ENCODE data around the gene ADAM20. TPM values are rescaled to one million over a fixed set of nuclear protein-coding genes. Genes with fewer than 3 reads are reported as not detected.

The ADAM20 gene
- total and polyA plus RNA-seq, 3 donors from 2014 or later: 4.0 to 9.6 (median 9.5) TPM

GRCh38 chr14:70563869-70564268 is 29.1 kb upstream of the ADAM20 start:
- no peaks in the 10 kb centered on the region for H3K27me3 ChIP-seq
- no peaks in the 10 kb centered on the region for H3K4me1 ChIP-seq
- TF ChIP-seq CTCF (IDR thresholded peaks at IDR 0.05) (no peak), POLR2A (IDR thresholded peaks at IDR 0.05) (no peak)
- intact Hi-C loops (cut with DNase I; ENCODE audit: low total_unique reads): no loop called here
- no peaks in the 10 kb centered on the region for H3K9me3 ChIP-seq
- H3K4me3 ChIP-seq: no peak overlapping the region
- no peaks in the 10 kb centered on the region for H3K36me3 ChIP-seq (ENCODE audit: low read depth, missing control alignments)
- DNase-seq: no peak
- 53 to 100% methylated on average over 1 of the region's 1 CpG for WGBS, 2 donors
- no peak overlapping the region for H3K27ac ChIP-seq

- Histone ChIP-seq H3K4me1 (no peaks in the 10 kb centered on the region), H3K4me3 (no peak overlapping the region), H3K9me3 (no peaks in the 10 kb centered on the region), H3K27ac (no peak overlapping the region), H3K36me3 (ENCODE audit: low read depth, missing control alignments) (no peaks in the 10 kb centered on the region), H3K27me3 (no peaks in the 10 kb centered on the region)
- TF ChIP-seq POLR2A (IDR thresholded peaks at IDR 0.05) (no peak), CTCF (IDR thresholded peaks at IDR 0.05) (no peak)
- intact Hi-C loops (cut with DNase I; ENCODE audit: low total_unique reads): no loop called here
- WGBS, 2 donors: 97 to 99% methylated on average over 4 of the region's 4 CpGs
- no peak for DNase-seq
These were observed 28.6 kb upstream of the ADAM20 start for GRCh38 chr14:70563417-70563816.

- no peak for DNase-seq
- no peak overlapping the region for H3K4me3 ChIP-seq
- no peaks in the 10 kb centered on the region for H3K9me3 ChIP-seq
- H3K4me1 ChIP-seq: no peaks in the 10 kb centered on the region
- intact Hi-C loops (cut with DNase I; ENCODE audit: low total_unique reads): no loop called here
- no peaks in the 10 kb centered on the region for H3K36me3 ChIP-seq (ENCODE audit: low read depth, missing control alignments)
- no peaks in the 10 kb centered on the region for H3K27me3 ChIP-seq
- TF ChIP-seq CTCF (IDR thresholded peaks at IDR 0.05) (no peak), POLR2A (IDR thresholded peaks at IDR 0.05) (no peak)
- no peak overlapping the region for H3K27ac ChIP-seq
These were observed 23.6 kb upstream of the ADAM20 start for GRCh38 chr14:70558356-70558755.

GRCh38 chr14:70555890-70556289 is 21.1 kb upstream of the ADAM20 start:
- no peak for DNase-seq
- peak overlapping the region in 1 of 2 donors; percentile 17 for H3K4me3 ChIP-seq
- no peaks in the 10 kb centered on the region for H3K36me3 ChIP-seq (ENCODE audit: low read depth, missing control alignments)
- H3K27ac ChIP-seq: no peak overlapping the region
- intact Hi-C loops (cut with DNase I; ENCODE audit: low total_unique reads): no loop called here
- TF ChIP-seq POLR2A (IDR thresholded peaks at IDR 0.05): no peak
- TF ChIP-seq CTCF (IDR thresholded peaks at IDR 0.05): no peak
- H3K27me3 ChIP-seq: no peaks in the 10 kb centered on the region
- no peaks in the 10 kb centered on the region for H3K4me1 ChIP-seq
- 15% methylated on average over 18 to 19 of the region's 19 CpGs for WGBS, 2 donors
- H3K9me3 ChIP-seq: no peaks in the 10 kb centered on the region

GRCh38 chr14:70538087-70538486 is 3.3 kb upstream of the ADAM20 start:
- no peaks in the 10 kb centered on the region for H3K27me3 ChIP-seq
- TF ChIP-seq CTCF (IDR thresholded peaks at IDR 0.05): no peak
- no peak for TF ChIP-seq POLR2A (IDR thresholded peaks at IDR 0.05)
- intact Hi-C loops (cut with DNase I; ENCODE audit: low total_unique reads): no loop called here
- no peak overlapping the region for H3K4me3 ChIP-seq
- no peak overlapping the region for H3K27ac ChIP-seq
- no peaks in the 10 kb centered on the region for H3K9me3 ChIP-seq
- DNase-seq: no peak
- H3K4me1 ChIP-seq: no peaks in the 10 kb centered on the region
- WGBS, 2 donors: 85 to 89% methylated on average over 5 of the region's 5 CpGs
- no peaks in the 10 kb centered on the region for H3K36me3 ChIP-seq (ENCODE audit: low read depth, missing control alignments)
